Measurements from ENCODE around the gene CRYM. TPM values are rescaled to one million over a fixed set of nuclear protein-coding genes. Genes with fewer than 3 reads are reported as not detected.
"Not testable (repeated sequence)": the region's sequence is repeated elsewhere in the genome, so short reads cannot be mapped to it uniquely, and the experiment has no call there.

The CRYM gene
- total RNA-seq, 1 donor from 2014 or later: 3.7 TPM

- Mint-ChIP-seq H3K36me3 (ENCODE audit: low read depth, unreplicated experiment) (no peaks in the 10 kb centered on the region), H3K27me3 (ENCODE audit: unreplicated experiment) (peaks cover 3% of the 10 kb centered on the region), H3K27ac (ENCODE audit: unreplicated experiment) (no peak overlapping the region), H3K9me3 (ENCODE audit: unreplicated experiment) (no peaks in the 10 kb centered on the region), H3K4me3 (ENCODE audit: unreplicated experiment) (no peak overlapping the region), H3K4me1 (ENCODE audit: unreplicated experiment) (no peaks in the 10 kb centered on the region)
- TF ChIP-seq CTCF (IDR thresholded peaks at IDR 0.05; ENCODE audit: unreplicated experiment): no peak
- no peak for DNase-seq (ENCODE audit: low spot score)
Observed at GRCh38 chr16:21256636-21257035, 21.5 kb downstream of the CRYM start.

- no peak for TF ChIP-seq CTCF (IDR thresholded peaks at IDR 0.05; ENCODE audit: unreplicated experiment)
- peaks cover 4% of the 10 kb centered on the region for H3K27me3 Mint-ChIP-seq (ENCODE audit: unreplicated experiment)
- H3K9me3 Mint-ChIP-seq (ENCODE audit: unreplicated experiment): no peaks in the 10 kb centered on the region
- H3K27ac Mint-ChIP-seq (ENCODE audit: unreplicated experiment): no peak overlapping the region
- no peaks in the 10 kb centered on the region for H3K4me1 Mint-ChIP-seq (ENCODE audit: unreplicated experiment)
- H3K4me3 Mint-ChIP-seq (ENCODE audit: unreplicated experiment): no peak overlapping the region
- H3K36me3 Mint-ChIP-seq (ENCODE audit: low read depth, unreplicated experiment): no peaks in the 10 kb centered on the region
- no peak for DNase-seq (ENCODE audit: low spot score)
Observed at GRCh38 chr16:21253470-21253869, 24.6 kb downstream of the CRYM start.

- DNase-seq (ENCODE audit: low spot score): no peak
- no peak overlapping the region for H3K27ac Mint-ChIP-seq (ENCODE audit: unreplicated experiment)
- peaks cover 3% of the 10 kb centered on the region for H3K4me1 Mint-ChIP-seq (ENCODE audit: unreplicated experiment)
- H3K9me3 Mint-ChIP-seq (ENCODE audit: unreplicated experiment): no peaks in the 10 kb centered on the region
- no peaks in the 10 kb centered on the region for H3K36me3 Mint-ChIP-seq (ENCODE audit: low read depth, unreplicated experiment)
- no peak overlapping the region for H3K4me3 Mint-ChIP-seq (ENCODE audit: unreplicated experiment)
- peaks cover 4% of the 10 kb centered on the region for H3K27me3 Mint-ChIP-seq (ENCODE audit: unreplicated experiment)
- no peak for TF ChIP-seq CTCF (IDR thresholded peaks at IDR 0.05; ENCODE audit: unreplicated experiment)
Observed at GRCh38 chr16:21250072-21250923, 27.8 kb downstream of the CRYM start.

- not testable (repeated sequence) for H3K9me3 Mint-ChIP-seq (ENCODE audit: unreplicated experiment)
Observed at GRCh38 chr16:21248179-21248578, 29.9 kb downstream of the CRYM start.

GRCh38 chr16:21244518-21245215 lies 33.4 kb downstream of the CRYM start:
- H3K4me1 Mint-ChIP-seq (ENCODE audit: unreplicated experiment): peaks cover 3% of the 10 kb centered on the region
- no peak overlapping the region for H3K27ac Mint-ChIP-seq (ENCODE audit: unreplicated experiment)
- H3K4me3 Mint-ChIP-seq (ENCODE audit: unreplicated experiment): no peak overlapping the region
- no peaks in the 10 kb centered on the region for H3K36me3 Mint-ChIP-seq (ENCODE audit: low read depth, unreplicated experiment)
- no peak for TF ChIP-seq CTCF (IDR thresholded peaks at IDR 0.05; ENCODE audit: unreplicated experiment)
- H3K9me3 Mint-ChIP-seq (ENCODE audit: unreplicated experiment): no peaks in the 10 kb centered on the region
- H3K27me3 Mint-ChIP-seq (ENCODE audit: unreplicated experiment): no peaks in the 10 kb centered on the region
- DNase-seq (ENCODE audit: low spot score): no peak

More at GRCh38 chr16:21248179-21248578, 29.9 kb downstream of the CRYM start:
- not testable (repeated sequence) for H3K36me3 Mint-ChIP-seq (ENCODE audit: low read depth, unreplicated experiment); H3K4me1 Mint-ChIP-seq (ENCODE audit: unreplicated experiment); H3K4me3 Mint-ChIP-seq (ENCODE audit: unreplicated experiment); H3K27ac Mint-ChIP-seq (ENCODE audit: unreplicated experiment); H3K27me3 Mint-ChIP-seq (ENCODE audit: unreplicated experiment); DNase-seq (ENCODE audit: low spot score)
